ENCODE data around the gene NIPAL4. TPM values are rescaled to one million over a fixed set of nuclear protein-coding genes. Genes with fewer than 3 reads are reported as not detected.

The NIPAL4 gene
- total RNA-seq, 1 experiment from 2014 or later, result not detected

GRCh38 chr5:157463081-157463480 lies 3.1 kb downstream of the NIPAL4 start:
- Mint-ChIP-seq H3K27me3 (ENCODE audit: low read depth) (peaks cover 61% of the 10 kb centered on the region), H3K4me3 (no peak overlapping the region), H3K27ac (no peak overlapping the region), H3K9me3 (no peaks in the 10 kb centered on the region), H3K36me3 (ENCODE audit: insufficient read depth in 1 of 3, low read depth in 3 of 3) (no peaks in the 10 kb centered on the region), H3K4me1 (peaks cover 26 to 29% of the 10 kb centered on the region in 2 experiments)
- Histone ChIP-seq H2BK12ac (ENCODE audit: insufficient read length, low read depth, low read length) (no peak overlapping the region), H4K20me1 (ENCODE audit: control insufficient read depth, insufficient read depth, insufficient read length) (no peaks in the 10 kb centered on the region), H3K27ac (ENCODE audit: insufficient read length, low read depth, low read length) (no peak overlapping the region), H3K9ac (ENCODE audit: extremely low read depth, insufficient read length, low read length) (no peak overlapping the region), H3K79me1 (ENCODE audit: insufficient read depth, low read depth, low read length, poor library complexity, severe bottlenecking) (no peaks in the 10 kb centered on the region), H2AFZ (ENCODE audit: low read length) (no peak overlapping the region), H3K79me2 (ENCODE audit: insufficient read depth, low read length) (no peaks in the 10 kb centered on the region), H3T11ph (ENCODE audit: low read length) (no peak overlapping the region), H3K27me3 (ENCODE audit: insufficient read depth, low read length) (peaks cover 16% of the 10 kb centered on the region), H2BK15ac (ENCODE audit: low read depth, low read length) (no peak overlapping the region), H3K4ac (ENCODE audit: low read depth, low read length) (no peak overlapping the region), H3K9me3 (ENCODE audit: control insufficient read depth, low read depth, low read length) (no peaks in the 10 kb centered on the region), H3K4me1 (ENCODE audit: insufficient read depth, low read length) (peaks cover 5% of the 10 kb centered on the region), H2BK20ac (ENCODE audit: low read depth, low read length, poor library complexity, severe bottlenecking) (no peak overlapping the region), H3K23me2 (ENCODE audit: insufficient read length, low read depth, low read length, poor library complexity, severe bottlenecking) (peaks cover 3% of the 10 kb centered on the region), H4K5ac (ENCODE audit: insufficient read length, low read depth, low read length) (no peak overlapping the region), H3K56ac (ENCODE audit: insufficient read length, low read depth, low read length) (no peak overlapping the region), H3K23ac (ENCODE audit: insufficient read length, low read depth, low read length) (no peak overlapping the region), H4K91ac (ENCODE audit: insufficient read length, low read depth, low read length) (no peak overlapping the region), H3K14ac (ENCODE audit: insufficient read depth, low read length) (no peak overlapping the region), H3K4me2 (ENCODE audit: insufficient read depth, insufficient read length, low read length) (no peak overlapping the region), H2BK5ac (ENCODE audit: insufficient read length, low read length) (no peak overlapping the region), H2BK120ac (ENCODE audit: low read depth, low read length, poor library complexity, severe bottlenecking) (no peak overlapping the region), H3K18ac (ENCODE audit: insufficient read length, low read depth, low read length) (no peak overlapping the region), H2AK5ac (ENCODE audit: insufficient read length, low read length) (no peak overlapping the region), H4K8ac (replicated peaks; ENCODE audit: insufficient read length, low read depth, low read length) (no peak overlapping the region)
- no peak for DNase-seq
- TF ChIP-seq CTCF (conservative IDR thresholded peaks at IDR 0.05), result no peak
- WGBS (ENCODE audit: extremely low coverage, insufficient read length, low lambda C conversion rate), result no CpG with 5 or more reads among the region's 8 CpGs
